IPS DF 4.7 (cell line): ENCODE data around the gene KCNK16.
"Not testable (repeated sequence)": the region's sequence is repeated elsewhere in the genome, so short reads cannot be mapped to it uniquely, and the experiment has no call there.

Source experiments
- DNase-seq: peaks from one replicate; pipeline ENCODE4 v3.0.0-alpha.2; 2013; ENCODE audit warnings: low spot score; ENCODE audit errors: extremely low read depth

Gene KCNK16

GRCh38 chr6:39309942-39310531 lies 12.5 kb downstream of the KCNK16 start:
- DNase-seq, result peak; percentile 68

DNA sequence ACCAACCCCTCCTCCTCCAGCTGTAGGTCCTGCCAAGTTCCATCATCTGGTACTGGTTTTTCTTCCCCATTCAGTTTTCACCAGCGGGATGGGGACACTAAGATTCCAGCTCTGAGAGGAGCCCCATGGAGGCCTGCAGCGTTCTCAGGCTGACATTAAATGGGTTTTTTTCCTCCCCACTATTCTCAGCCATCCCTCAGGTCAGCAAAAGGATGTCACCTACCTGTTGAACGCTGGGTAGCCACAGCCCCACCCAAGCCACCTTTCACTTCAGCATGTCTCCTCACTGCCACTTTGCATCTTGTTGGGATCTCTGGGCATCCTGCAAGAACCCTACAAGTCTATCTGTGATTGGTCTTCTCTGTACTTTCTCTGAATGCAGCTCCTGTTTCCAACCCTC lies 15.0 kb downstream of the KCNK16 start:
- no peak for DNase-seq

GRCh38 chr6:39304951-39305350 lies 17.6 kb downstream of the KCNK16 start:
- no peak for DNase-seq

GRCh38 chr6:39303425-39304153 lies 18.9 kb downstream of the KCNK16 start:
- DNase-seq, result no peak

- DNase-seq, result peak; percentile 89
Measured at GRCh38 chr6:39302669-39303424, 19.7 kb downstream of the KCNK16 start.

DNA sequence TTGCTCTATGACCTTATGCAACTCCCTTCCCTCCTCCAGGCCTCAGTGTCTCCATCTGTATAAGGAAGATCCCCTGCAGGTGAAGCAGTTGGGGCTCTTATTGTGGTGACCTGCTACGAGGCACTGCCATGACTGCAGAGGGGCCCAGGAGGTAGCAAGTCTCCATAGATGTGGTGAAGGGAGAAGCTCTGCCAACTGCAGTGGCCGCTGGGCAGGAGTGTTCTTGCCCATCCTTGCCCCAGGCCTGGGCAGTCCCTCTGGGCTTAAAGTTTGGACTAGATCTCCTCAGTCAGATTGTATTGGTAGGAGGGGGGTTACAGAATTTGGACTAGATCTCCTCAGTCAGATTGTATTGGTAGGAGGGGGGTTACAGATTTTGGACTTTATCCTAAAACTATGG lies 20.5 kb downstream of the KCNK16 start:
- no peak for DNase-seq

GRCh38 chr6:39301606-39302005 lies 20.9 kb downstream of the KCNK16 start:
- DNase-seq, result no peak

DNA sequence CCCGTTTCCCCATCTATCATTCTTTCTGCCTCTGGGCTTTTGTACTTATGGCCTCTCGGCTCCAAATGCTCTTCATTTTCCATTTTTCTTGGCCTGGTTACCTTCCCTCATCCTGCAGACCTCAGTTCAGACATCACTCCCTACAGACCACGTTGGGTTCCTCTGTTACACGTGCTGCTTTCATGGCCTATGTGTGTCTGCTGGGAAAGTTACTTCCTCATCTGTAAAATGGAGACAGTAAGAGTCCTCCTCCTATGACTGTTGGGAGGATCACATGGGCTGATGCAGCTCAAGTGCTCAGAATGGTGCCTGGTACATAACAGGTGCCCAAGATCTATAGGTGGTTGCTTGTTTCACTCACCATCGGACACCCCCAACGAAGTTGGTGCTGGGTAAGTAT lies 21.8 kb downstream of the KCNK16 start:
- no peak for DNase-seq

DNA sequence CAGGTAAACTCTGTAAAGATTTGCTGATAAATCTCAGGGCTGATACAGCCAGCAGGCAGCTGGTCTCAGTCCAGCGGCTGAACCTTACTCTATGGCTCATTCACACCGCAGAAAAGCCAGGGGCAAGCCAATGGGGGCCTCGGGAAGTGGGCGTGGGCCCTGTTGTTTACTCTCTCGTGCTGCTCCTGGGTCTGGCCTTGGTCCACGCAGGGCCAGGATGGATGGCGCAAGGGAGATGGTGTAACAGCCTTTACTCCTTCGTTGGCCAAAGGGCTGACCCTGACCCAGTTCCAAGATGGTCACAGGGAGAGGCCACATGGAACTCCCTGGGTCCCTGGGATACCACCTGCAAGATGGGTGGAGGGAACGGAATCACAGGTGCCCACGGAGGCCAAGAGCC lies 24.4 kb downstream of the KCNK16 start:
- DNase-seq, result no peak

DNA sequence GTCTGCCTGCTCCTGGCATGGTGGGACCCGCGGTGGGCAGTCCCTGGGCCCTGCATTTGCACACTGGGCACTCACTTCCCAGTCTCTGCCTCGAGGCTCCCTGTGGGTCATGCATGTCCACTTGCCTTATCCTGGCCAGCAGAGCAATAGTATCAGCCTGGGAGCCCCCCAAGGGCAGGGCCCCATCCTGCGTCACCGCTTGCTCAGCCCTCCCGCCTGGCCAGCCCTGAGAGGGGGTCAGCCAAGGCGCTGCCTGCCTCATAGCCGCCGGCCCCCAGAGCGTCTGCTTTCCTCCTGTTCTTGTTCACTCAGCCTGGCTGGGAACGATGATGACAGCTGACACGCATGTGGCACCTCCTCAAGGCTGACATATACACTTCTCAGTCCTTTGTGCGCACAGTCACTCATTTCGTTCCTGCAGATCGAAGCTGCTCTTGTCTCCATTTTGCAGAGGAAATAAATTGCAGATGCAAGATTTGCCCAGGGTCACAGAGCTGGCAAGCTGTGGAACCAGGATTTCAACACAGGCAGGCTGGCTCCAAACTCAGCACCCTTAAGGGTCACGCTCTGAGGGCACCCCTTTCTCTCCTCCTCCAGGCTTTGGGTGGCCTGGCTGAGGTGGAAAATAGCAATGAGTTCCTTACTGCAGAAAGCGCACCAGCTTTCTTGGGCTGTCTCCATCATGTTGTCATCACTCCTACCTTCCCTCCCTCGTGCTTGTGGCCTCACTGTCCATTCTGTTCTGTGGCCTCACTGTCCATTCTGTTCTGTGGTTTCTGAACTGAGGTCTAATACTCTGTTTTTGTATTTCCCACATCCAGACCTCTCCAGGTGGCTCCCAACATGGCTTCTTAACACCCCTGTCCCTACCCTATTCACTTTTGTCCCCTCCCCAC lies 25.5 kb downstream of the KCNK16 start:
- DNase-seq, result no peak

DNA sequence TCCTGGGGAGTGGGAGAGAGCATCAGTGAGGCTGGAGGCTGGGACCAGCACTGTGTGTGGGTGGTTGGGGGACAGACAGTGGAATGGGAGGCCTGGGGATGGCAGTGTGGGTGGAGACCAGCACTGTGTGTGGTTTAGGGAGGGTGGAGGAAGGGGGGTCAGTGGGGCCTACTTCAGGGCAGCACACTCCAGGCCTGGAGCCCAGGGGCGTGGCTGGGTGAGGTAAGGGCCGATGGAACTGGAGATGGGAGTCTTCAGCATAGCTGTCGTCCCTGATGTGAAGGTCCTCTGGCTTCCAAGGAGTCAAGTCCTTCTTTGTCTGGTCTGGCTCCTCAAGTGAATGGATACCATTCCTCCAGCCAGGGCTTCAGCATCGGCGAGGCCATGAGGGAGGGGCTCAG lies 26.9 kb downstream of the KCNK16 start:
- DNase-seq, result no peak

DNA sequence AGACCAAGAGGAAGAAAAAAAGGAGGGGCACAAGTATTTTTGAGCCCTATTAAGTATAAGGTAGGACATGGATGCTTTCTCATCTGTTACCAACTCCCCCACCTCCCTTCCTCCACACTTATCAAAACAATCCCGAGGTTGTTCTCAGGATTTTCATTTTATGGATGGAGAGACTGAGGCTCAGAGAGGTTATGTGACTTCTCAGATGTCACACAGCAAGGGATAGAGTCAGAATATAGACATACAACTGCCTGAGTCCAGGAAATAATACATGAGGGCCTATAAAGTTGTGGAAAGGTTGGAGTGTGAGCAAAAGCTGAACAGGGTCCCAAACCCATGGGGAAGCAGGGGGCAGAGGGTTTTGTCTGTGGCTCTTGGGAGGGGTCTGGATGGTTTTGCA lies 27.6 kb downstream of the KCNK16 start:
- DNase-seq, result no peak

- DNase-seq, result no peak
Measured at GRCh38 chr6:39294133-39294532, 28.4 kb downstream of the KCNK16 start.

GRCh38 chr6:39292637-39293036 lies 29.9 kb downstream of the KCNK16 start:
- no peak for DNase-seq

DNA sequence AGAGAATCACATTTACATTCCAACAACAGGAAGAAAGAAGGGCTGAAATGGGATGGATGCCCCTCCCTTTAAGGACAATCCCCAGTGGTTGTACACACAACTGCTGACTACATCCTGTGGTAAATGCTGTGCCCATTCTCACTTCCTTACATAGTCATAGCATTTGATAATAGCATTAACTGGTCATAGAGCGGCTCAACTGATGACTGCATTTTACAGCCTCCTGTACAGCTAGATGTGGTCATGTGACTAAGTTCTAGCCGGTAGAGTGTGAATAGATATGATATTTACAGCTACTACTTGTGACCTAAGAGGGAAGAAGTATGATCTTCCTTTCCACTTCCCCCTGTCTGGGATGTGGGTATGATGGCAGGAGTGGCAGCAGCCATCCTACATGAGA lies 33.0 kb downstream of the KCNK16 start:
- DNase-seq, result no peak

GRCh38 chr6:39287601-39288000 lies 34.9 kb downstream of the KCNK16 start:
- no peak for DNase-seq

DNA sequence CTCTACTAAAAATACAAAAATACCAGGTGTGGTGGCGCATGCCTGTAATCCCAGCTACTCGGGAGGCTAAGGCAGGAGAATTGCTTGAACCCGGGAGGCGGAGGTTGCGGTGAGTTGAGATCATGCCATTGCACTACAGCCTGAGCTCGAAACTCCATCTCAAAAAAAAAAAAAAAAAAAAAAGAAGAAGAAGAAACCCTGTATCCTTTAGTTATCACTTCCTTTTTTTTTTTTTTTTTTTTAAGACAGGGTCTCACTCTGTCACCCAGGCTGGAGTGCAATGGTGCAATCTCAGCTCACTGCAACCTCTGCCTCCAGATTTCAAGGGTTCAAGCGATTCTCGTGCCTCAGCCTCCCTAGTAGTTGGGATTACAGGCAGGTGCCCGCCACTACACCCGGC lies 35.9 kb downstream of the KCNK16 start:
- not testable (repeated sequence) for DNase-seq

DNA sequence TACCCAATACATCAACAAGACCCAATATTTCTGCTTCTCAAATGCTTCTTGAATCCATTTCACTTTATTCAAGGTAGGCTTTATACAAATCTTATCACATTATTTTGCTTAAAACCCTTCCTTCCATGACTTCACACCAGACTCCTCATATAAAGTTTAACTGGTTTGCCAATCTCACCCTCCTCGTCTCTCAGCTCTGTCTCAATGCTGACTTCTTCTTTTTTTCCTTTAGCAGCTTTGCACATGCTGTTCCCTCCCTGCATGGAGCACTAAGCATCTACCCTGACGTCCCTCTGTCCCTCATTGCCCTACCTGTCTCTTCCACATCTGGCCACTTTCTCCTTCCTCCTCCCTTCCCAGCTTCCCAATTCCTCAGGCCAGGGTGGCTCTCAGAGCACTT lies 39.7 kb downstream of the KCNK16 start:
- no peak for DNase-seq

- DNase-seq, result no peak
Measured at GRCh38 chr6:39281312-39281980, 41.1 kb downstream of the KCNK16 start.

GRCh38 chr6:39280247-39280731 lies 42.2 kb downstream of the KCNK16 start:
- DNase-seq, result no peak

DNA sequence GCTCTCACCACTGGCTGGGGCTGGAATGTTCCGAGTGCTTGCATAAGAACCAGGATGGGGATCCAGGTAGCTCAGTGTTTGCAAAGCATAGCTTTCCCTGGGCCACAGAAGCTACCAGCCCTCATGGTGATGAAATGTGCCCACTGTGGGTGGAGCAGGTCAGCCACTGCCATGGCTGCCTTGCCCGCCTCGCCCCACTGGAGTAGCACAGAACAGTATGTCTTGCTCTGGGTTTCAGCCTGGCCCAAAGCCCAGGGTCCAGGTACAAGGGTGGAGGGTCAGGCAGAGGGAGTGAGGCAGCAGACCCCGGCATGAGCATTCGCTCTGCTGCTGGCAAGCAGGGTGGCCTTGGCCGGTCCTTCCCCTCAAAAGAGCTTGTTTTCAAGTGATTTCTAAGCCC lies 43.0 kb downstream of the KCNK16 start:
- no peak for DNase-seq
